ENCODE measurements around the gene SLC49A3. TPM values are rescaled to one million over a fixed set of nuclear protein-coding genes. Genes with fewer than 3 reads are reported as not detected.

The SLC49A3 gene
- total RNA-seq, 3 donors from 2014 or later = 14.4 to 22.3 (median 18.3) TPM

GRCh38 chr4:661231-661630, 27.7 kb downstream of the SLC49A3 start:
- Histone ChIP-seq H3K27ac (no peak overlapping the region), H3K4me1 (no peaks in the 10 kb centered on the region), H3K27me3 (peaks cover 0 to 3% of the 10 kb centered on the region in 2 donors), H3K9me3 (no peaks in the 10 kb centered on the region), H3K36me3 (no peaks in the 10 kb centered on the region), H3K4me3 (no peak overlapping the region)
- intact Hi-C loops (cut with DNase I; ENCODE audit: low total_unique reads) = no loop called here
- no peak for DNase-seq (ENCODE audit: low spot score in 2 of 2)
- TF ChIP-seq CTCF (IDR thresholded peaks at IDR 0.05) (no peak), POLR2AphosphoS5 (IDR thresholded peaks at IDR 0.05) (no peak), POLR2A (IDR thresholded peaks at IDR 0.05) (no peak)

DNA sequence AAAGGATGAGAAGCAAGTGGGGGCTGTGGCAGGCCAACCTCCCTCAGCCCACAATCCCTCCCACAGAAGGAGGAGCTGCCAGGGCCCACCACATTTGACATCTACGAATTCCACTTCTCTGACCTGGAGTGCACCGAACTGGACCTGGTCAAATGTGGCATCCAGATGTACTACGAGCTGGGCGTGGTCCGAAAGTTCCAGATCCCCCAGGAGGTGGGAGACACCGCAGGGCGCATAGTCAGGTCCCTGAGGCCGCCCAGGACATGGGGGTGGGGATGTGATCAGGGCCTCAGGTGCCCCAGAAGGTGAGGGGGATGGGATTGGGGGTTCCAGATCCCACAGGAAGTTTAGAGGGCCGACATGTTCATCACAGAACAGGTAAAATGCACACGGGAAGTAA, 28.6 kb downstream of the SLC49A3 start:
- Histone ChIP-seq H3K27ac (no peak overlapping the region), H3K27me3 (peaks cover 0 to 10% of the 10 kb centered on the region in 2 donors), H3K36me3 (no peaks in the 10 kb centered on the region), H3K9me3 (no peaks in the 10 kb centered on the region), H3K4me3 (no peak overlapping the region), H3K4me1 (no peaks in the 10 kb centered on the region)
- no peak for DNase-seq (ENCODE audit: low spot score in 2 of 2)
- intact Hi-C loops (cut with DNase I; ENCODE audit: low total_unique reads) = no loop called here
- TF ChIP-seq POLR2AphosphoS5 (IDR thresholded peaks at IDR 0.05) (no peak), CTCF (IDR thresholded peaks at IDR 0.05) (no peak), POLR2A (IDR thresholded peaks at IDR 0.05) (no peak)

GRCh38 chr4:659851-660250, 29.1 kb downstream of the SLC49A3 start:
- no peaks in the 10 kb centered on the region for H3K4me1 ChIP-seq
- no peak for DNase-seq (ENCODE audit: low spot score in 2 of 2)

DNA sequence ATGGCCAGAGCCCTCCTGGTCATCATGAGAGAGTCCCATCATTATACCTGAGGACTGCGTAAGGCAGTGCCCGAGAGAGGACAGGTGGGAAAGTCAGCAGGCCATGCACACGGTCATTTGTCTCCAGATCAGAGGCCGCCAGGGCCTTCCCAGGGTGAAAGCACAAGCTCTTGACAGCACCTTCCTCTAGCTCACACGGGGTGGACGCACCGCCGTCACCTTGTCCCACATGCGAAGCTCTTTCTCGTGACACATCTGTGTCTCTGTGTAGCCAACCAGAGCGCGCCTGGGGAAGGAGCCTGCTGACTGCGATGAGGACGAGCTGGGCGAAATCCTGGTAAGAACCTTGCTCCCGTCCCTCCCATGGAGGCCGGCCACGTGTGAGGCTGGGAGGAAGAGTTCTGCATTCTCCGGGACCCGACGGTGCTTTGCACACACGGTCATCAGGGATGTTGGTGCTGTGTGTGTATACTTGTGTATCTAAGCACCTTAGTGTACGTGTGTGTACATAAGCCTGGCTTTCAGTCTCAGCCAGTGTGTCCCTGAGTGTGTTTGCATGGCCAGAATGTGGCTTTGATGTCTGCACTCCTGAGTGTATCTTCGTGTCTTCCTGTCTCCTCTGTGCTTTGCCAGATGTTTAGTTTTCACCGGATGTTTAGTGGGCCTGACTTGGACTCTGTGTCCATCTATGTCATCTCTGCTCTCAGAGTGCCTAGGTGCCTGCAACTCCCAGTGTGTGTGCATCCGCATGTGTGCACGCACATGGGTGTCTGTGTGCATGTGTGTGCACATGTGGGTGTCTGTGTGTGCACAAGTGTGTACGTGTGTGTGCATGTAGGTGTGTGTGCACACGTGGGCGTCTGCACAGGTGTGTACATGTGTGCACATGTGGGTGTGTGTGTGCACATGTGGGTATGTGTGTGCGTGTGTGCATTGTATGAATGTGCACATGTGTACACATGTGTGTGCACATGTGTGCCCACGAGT, 30.0 kb downstream of the SLC49A3 start:
- Histone ChIP-seq H3K4me1 (no peaks in the 10 kb centered on the region), H3K4me3 (no peak overlapping the region), H3K9me3 (no peaks in the 10 kb centered on the region), H3K27ac (no peak overlapping the region), H3K36me3 (no peaks in the 10 kb centered on the region), H3K27me3 (peaks cover 0 to 23% of the 10 kb centered on the region in 2 donors)
- TF ChIP-seq POLR2AphosphoS5 (IDR thresholded peaks at IDR 0.05) (no peak), CTCF (IDR thresholded peaks at IDR 0.05) (no peak), POLR2A (IDR thresholded peaks at IDR 0.05) (no peak)
- intact Hi-C loops (cut with DNase I; ENCODE audit: low total_unique reads) = loop anchor here (10.0 kb wide), 1 partner anchor 906 kb away; no protein-coding TSS in a partner anchor
- no peak for DNase-seq (ENCODE audit: low spot score in 2 of 2)

More at GRCh38 chr4:659851-660250, 29.1 kb downstream of the SLC49A3 start:
- no peaks in the 10 kb centered on the region for H3K36me3 ChIP-seq
- H3K27me3 ChIP-seq = peaks cover 0 to 15% of the 10 kb centered on the region in 2 donors
- H3K4me3 ChIP-seq = no peak overlapping the region
- intact Hi-C loops (cut with DNase I; ENCODE audit: low total_unique reads) = loop anchor here (10.0 kb wide), 1 partner anchor 905 kb away; no protein-coding TSS in a partner anchor
- H3K27ac ChIP-seq = no peak overlapping the region
- TF ChIP-seq CTCF (IDR thresholded peaks at IDR 0.05) (no peak), POLR2A (IDR thresholded peaks at IDR 0.05) (no peak), POLR2AphosphoS5 (IDR thresholded peaks at IDR 0.05) (no peak)
- no peaks in the 10 kb centered on the region for H3K9me3 ChIP-seq

Data from breast epithelium (tissue), 4 donors.